Coronary artery (tissue), 2 donors: ENCODE results near the gene PPWD1.

ENCODE experiments used
- DNase-seq: peaks from one replicate; pipeline ENCODE4 v3.0.0-alpha.2; 2017; ENCODE audit warnings: low spot score
- H3K27ac ChIP-seq, 2 donors: fragments of 200-600 bp; sonication (generic); one replicate each; pipeline ENCODE4 v1.5.1; 2016 to 2019
- H3K4me3 ChIP-seq: fragments of 200-600 bp; sonication (generic); 2 replicates; pipeline ENCODE4 v1.5.1; 2016; ENCODE audit warnings: mild to moderate bottlenecking, moderate library complexity
- TF ChIP-seq, protein P1 (sequence below): fragments of 200-600 bp; sonication (generic); IDR thresholded peaks from one replicate; pipeline ENCODE4 v1.5.1; 2019; ENCODE audit warnings: antibody characterized with exemption

Gene PPWD1

DNA sequence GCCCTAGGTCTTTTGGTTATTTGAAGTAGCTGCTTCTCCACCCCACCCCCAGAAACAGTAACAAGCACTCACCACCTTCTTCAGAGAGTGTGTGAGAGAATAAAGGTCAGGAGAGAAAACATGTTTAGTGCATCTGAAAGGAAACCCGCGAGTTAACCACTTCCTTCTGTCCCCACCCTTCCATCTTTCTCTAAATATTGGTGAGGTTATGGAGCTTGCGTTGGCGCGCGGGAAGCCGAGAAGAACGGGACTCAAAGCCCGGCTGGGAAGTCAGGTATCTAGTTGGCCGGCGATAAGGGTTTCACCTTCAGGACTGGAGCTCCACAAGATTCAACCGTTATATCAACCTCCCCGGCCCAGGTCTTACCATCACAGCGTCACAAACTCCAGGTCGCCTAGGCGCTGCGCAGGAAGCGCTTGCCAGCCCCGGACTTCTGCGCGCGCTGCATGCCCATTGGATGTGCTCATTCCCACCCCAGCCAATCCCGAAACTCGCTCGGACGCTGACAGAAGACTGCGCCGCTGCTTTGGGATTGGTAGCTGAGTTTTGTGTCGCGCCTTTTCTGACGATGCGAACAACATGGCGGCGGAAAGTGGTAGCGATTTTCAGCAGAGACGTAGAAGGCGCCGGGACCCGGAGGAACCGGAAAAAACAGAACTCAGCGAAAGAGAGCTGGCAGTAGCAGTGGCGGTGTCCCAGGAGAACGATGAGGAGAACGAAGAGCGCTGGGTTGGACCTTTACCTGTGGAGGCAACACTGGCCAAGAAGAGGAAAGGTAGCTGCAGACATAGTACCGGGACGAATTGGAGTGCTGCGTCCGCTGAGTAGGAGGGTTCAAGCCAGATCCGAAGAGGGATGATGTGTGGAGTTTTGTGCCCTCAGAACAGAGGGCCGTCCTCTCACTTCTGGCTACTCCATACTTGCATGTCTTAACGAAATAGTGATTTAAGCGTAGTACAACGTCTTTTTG is at the start of gene PPWD1, which contains the start of gene CENPK:
Gene PPWD1, plus strand, starts transcription at position 566 of the 971 bp plus-strand sequence. Its CDS starts 15 bp downstream, at position 581.
Gene CENPK, minus strand, starts transcription at position 438 of the 971 bp plus-strand sequence. CDS start 8,261 bp downstream, outside the sequence.
- Histone ChIP-seq H3K4me3 (peak within 1 kb of the TSS; percentile 83), H3K27ac (peak within 1 kb of the TSS; percentile 61 to 84)
- TF ChIP-seq, protein P1, sequence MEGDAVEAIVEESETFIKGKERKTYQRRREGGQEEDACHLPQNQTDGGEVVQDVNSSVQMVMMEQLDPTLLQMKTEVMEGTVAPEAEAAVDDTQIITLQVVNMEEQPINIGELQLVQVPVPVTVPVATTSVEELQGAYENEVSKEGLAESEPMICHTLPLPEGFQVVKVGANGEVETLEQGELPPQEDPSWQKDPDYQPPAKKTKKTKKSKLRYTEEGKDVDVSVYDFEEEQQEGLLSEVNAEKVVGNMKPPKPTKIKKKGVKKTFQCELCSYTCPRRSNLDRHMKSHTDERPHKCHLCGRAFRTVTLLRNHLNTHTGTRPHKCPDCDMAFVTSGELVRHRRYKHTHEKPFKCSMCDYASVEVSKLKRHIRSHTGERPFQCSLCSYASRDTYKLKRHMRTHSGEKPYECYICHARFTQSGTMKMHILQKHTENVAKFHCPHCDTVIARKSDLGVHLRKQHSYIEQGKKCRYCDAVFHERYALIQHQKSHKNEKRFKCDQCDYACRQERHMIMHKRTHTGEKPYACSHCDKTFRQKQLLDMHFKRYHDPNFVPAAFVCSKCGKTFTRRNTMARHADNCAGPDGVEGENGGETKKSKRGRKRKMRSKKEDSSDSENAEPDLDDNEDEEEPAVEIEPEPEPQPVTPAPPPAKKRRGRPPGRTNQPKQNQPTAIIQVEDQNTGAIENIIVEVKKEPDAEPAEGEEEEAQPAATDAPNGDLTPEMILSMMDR: no peak
- DNase-seq: peak; percentile 95

DNA sequence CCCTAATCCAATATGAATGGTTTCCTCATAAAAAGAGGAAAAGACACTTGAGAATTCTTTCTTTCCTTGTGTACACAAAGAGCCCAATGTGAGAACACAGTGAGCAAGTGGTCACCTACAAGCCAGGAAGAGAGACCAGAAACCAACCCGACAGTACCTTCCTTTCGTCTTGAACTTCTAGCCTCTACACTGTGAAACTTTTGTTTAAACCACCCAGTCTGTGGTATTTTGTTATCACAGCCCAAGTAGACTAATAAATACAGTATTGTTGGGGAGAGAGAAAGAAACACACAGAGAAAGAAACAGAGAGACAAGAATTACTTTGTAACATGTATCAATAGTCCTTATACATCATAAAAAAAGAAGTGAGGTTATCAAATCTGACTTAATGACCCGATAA is 37.4 kb upstream of the PPWD1 start:
- H3K27ac ChIP-seq: no peak overlapping the region
- no peak overlapping the region for H3K4me3 ChIP-seq
- TF ChIP-seq, protein P1: no peak
- no peak for DNase-seq

DNA sequence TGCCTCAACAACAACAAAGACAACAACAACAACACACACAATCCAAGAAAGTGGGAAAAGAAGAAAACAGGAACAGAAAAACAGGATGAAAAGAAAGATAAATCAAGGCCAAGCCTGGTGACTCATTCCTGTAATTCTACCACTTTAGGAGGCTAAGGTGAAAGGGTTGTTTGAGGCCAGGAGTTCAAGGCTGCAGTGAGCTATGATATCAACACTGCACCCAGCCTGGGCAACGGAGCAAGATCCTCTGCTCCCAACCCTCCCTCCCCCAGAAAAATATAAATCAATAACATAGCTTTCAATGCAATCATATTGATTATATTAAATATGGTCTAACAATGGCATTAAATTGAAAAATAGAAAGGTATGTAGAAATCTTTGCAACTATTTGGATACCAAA is 32.2 kb upstream of the PPWD1 start:
- Histone ChIP-seq H3K27ac (no peak overlapping the region), H3K4me3 (no peak overlapping the region)
- TF ChIP-seq, protein P1: no peak
- DNase-seq: no peak

DNA sequence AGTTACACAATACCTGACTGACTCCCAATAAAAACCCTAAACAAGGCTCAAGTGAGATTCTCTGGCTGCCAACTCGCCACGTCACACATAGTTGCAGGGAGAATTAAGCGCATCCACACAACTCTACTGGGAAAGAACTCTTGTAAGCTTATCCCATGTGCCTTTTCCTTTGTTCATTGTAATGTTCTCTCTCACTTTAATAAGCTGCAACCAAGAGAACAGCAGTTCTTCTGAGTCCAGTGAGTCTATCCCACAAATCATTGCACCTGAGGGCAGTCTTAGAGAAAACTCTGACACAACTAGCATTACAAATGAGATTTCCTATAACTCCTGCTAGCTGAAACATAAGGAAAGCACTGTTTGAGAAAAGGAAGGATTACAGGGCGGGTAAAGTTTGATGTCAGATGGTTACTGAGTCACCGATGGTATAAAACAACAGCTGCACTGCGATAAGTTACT is 27.5 kb upstream of the PPWD1 start:
- Histone ChIP-seq H3K27ac (no peak overlapping the region), H3K4me3 (no peak overlapping the region)
- TF ChIP-seq, protein P1: no peak
- no peak for DNase-seq

DNA sequence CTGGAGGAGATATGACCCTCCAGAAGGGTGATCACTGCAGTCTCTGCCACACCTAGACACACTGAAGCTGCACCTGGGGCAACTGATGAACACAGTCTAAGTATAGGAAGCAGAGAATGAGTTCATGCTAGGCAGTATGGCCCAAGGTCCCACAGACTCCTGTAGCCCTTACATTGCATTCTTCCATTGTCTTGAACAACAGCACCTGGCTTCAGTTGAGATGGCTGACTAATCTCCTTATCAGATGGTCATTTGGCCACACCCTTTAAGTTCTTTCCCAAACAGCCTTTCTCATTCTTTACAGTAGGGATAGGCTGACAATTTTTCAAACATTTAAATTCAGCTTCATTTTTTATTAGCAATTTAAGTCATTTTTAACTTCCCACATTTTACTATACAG is 23.3 kb upstream of the PPWD1 start:
- H3K27ac ChIP-seq: no peak overlapping the region
- no peak for DNase-seq
- no peak overlapping the region for H3K4me3 ChIP-seq
- TF ChIP-seq, protein P1: no peak

DNA sequence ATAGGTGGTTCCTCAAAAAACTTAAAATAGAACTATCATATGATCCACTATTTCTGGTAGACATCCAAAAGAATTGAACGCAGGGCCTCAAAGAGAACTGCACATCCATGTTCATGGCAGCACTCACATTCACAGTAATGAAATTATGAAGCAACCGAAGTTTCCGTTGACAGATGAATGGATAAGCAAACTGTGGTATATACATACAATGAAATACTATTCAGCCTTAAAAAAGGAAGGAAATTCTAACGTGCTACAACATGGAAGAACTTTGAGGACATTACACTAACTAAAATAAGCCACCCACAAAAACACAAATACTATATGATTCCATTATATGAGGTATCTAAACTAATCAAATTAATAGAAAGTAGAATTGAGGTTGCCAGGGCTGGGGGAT is 18.6 kb upstream of the PPWD1 start:
- Histone ChIP-seq H3K27ac (no peak overlapping the region), H3K4me3 (no peak overlapping the region)
- DNase-seq: no peak
- TF ChIP-seq, protein P1: no peak
